Measurements from ENCODE around the gene ZBTB16. TPM values are rescaled to one million over a fixed set of nuclear protein-coding genes. Genes with fewer than 3 reads are reported as not detected.

The ZBTB16 gene
- total RNA-seq, 1 experiment from 2014 or later = 0.21 TPM

DNA sequence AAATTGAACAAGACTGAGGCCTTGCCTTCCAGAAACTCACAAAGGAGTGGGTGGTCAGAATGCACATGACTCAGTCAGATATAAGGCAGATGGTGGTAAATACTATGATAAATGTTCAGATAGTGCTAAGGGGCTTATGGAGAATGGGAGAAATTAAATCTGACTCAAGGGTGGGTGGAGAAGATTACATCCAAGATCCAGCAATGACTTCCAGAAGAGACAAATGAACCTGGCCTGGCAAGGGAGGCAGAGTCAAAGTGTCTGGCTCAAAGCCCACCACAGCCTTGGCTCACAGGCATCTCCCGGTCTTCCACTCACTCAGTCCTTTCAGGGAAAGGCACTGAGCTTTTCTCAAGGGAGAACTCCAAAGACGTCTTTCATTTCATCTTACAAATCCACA is 6.1 kb upstream of the ZBTB16 start:
- in situ Hi-C loops (cut with HindIII; ENCODE audit: low pct_unique_long_range_greater_than_20kb, low sequenced_read_pairs) = no loop called here
- Histone ChIP-seq H3K36me3 (ENCODE audit: control insufficient read depth, insufficient read depth, low read length) (no peaks in the 10 kb centered on the region), H3K4me1 (ENCODE audit: control insufficient read depth, insufficient read depth, low read length) (no peaks in the 10 kb centered on the region), H3K9me3 (ENCODE audit: control insufficient read depth, insufficient read depth, low read depth, low read length) (no peaks in the 10 kb centered on the region), H3K27me3 (ENCODE audit: control insufficient read depth, insufficient read depth, low read length) (peaks cover 17% of the 10 kb centered on the region), H3K4me3 (ENCODE audit: low read depth in 2 of 2, low read length in 2 of 2) (no peak overlapping the region), H3K27ac (ENCODE audit: low read length) (no peak overlapping the region)
- ATAC-seq (no peak), DNase-seq (ENCODE audit: low read depth, low spot score) (no peak)
- intact Hi-C loops (cut with micrococcal nuclease; ENCODE audit: unreplicated experiment) = no loop called here
- BruUV-seq (replicated peaks) = no TSS peak
- CTCF ChIA-PET = no interaction called here
- POLR2A ChIA-PET = no interaction called here
- TF ChIP-seq, protein P1, sequence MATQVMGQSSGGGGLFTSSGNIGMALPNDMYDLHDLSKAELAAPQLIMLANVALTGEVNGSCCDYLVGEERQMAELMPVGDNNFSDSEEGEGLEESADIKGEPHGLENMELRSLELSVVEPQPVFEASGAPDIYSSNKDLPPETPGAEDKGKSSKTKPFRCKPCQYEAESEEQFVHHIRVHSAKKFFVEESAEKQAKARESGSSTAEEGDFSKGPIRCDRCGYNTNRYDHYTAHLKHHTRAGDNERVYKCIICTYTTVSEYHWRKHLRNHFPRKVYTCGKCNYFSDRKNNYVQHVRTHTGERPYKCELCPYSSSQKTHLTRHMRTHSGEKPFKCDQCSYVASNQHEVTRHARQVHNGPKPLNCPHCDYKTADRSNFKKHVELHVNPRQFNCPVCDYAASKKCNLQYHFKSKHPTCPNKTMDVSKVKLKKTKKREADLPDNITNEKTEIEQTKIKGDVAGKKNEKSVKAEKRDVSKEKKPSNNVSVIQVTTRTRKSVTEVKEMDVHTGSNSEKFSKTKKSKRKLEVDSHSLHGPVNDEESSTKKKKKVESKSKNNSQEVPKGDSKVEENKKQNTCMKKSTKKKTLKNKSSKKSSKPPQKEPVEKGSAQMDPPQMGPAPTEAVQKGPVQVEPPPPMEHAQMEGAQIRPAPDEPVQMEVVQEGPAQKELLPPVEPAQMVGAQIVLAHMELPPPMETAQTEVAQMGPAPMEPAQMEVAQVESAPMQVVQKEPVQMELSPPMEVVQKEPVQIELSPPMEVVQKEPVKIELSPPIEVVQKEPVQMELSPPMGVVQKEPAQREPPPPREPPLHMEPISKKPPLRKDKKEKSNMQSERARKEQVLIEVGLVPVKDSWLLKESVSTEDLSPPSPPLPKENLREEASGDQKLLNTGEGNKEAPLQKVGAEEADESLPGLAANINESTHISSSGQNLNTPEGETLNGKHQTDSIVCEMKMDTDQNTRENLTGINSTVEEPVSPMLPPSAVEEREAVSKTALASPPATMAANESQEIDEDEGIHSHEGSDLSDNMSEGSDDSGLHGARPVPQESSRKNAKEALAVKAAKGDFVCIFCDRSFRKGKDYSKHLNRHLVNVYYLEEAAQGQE (IDR thresholded peaks at IDR 0.05; ENCODE audit: insufficient read depth in 1 of 2, low read depth in 2 of 2, low read length in 1 of 2) = no peak
- no peak for TF ChIP-seq TCF7L2 (IDR thresholded peaks at IDR 0.05; ENCODE audit: low read depth, low read length)
- TF ChIP-seq SIN3A (IDR thresholded peaks at IDR 0.05; ENCODE audit: borderline replicate concordance, insufficient read depth, low read depth, low read length) = no peak
- no peak for TF ChIP-seq POLR2AphosphoS5 (IDR thresholded peaks at IDR 0.05; ENCODE audit: low read depth, low read length)

DNA sequence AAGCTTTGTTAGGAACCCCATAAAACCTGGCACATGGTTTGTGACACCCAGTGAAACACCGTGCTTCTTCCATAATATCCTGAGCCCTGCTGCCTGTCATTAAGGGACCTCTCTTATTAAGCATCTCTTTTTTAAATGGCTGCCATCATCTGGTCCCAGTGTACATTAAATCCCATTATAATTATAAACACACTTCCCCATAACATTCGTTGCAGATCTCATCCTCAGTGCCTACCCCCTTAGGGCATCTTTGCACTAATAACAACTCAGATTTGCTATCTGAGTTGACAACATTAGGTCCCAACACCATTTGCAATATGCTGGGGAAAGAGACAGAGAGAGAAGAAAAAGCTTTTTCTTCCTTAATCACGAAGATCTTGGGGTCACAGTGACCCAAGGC is 4.7 kb upstream of the ZBTB16 start:
- POLR2A ChIA-PET = interaction anchor here (0.6 kb wide), 2 partner anchors 159 to 1246 kb away, joined by 3 to 9 read pairs; no protein-coding TSS in a partner anchor
- H3K27me3 ChIP-seq (ENCODE audit: control insufficient read depth, insufficient read depth, low read length) = peaks cover 25% of the 10 kb centered on the region

More for the DNA sequence above, 4.7 kb upstream of the ZBTB16 start:
- H3K36me3 ChIP-seq (ENCODE audit: control insufficient read depth, insufficient read depth, low read length) = no peaks in the 10 kb centered on the region
- TF ChIP-seq SIN3A (IDR thresholded peaks at IDR 0.05; ENCODE audit: borderline replicate concordance, insufficient read depth, low read depth, low read length) = no peak
- TF ChIP-seq, protein P1 (IDR thresholded peaks at IDR 0.05; ENCODE audit: insufficient read depth in 1 of 2, low read depth in 2 of 2, low read length in 1 of 2) = no peak
- TF ChIP-seq POLR2AphosphoS5 (IDR thresholded peaks at IDR 0.05; ENCODE audit: low read depth, low read length) = no peak
- no peak for TF ChIP-seq TCF7L2 (IDR thresholded peaks at IDR 0.05; ENCODE audit: low read depth, low read length)
- TF ChIP-seq, protein P2, sequence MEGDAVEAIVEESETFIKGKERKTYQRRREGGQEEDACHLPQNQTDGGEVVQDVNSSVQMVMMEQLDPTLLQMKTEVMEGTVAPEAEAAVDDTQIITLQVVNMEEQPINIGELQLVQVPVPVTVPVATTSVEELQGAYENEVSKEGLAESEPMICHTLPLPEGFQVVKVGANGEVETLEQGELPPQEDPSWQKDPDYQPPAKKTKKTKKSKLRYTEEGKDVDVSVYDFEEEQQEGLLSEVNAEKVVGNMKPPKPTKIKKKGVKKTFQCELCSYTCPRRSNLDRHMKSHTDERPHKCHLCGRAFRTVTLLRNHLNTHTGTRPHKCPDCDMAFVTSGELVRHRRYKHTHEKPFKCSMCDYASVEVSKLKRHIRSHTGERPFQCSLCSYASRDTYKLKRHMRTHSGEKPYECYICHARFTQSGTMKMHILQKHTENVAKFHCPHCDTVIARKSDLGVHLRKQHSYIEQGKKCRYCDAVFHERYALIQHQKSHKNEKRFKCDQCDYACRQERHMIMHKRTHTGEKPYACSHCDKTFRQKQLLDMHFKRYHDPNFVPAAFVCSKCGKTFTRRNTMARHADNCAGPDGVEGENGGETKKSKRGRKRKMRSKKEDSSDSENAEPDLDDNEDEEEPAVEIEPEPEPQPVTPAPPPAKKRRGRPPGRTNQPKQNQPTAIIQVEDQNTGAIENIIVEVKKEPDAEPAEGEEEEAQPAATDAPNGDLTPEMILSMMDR (IDR thresholded peaks at IDR 0.05) = no peak
- no peaks in the 10 kb centered on the region for H3K4me1 ChIP-seq (ENCODE audit: control insufficient read depth, insufficient read depth, low read length)
- no TSS peak for BruUV-seq (replicated peaks)
- CTCF ChIA-PET = interaction anchor here (0.5 kb wide), 1 partner anchor 12 kb away, joined by 7 read pairs; no protein-coding TSS in a partner anchor
- in situ Hi-C loops (cut with HindIII; ENCODE audit: low pct_unique_long_range_greater_than_20kb, low sequenced_read_pairs) (no loop called here), intact Hi-C loops (cut with micrococcal nuclease; ENCODE audit: unreplicated experiment) (no loop called here)
- DNase-seq (ENCODE audit: low read depth, low spot score) (no peak), ATAC-seq (no peak)
- no peak overlapping the region for H3K27ac ChIP-seq (ENCODE audit: low read length)
- no peak overlapping the region for H3K4me3 ChIP-seq (ENCODE audit: low read depth in 2 of 2, low read length in 2 of 2)
- no peaks in the 10 kb centered on the region for H3K9me3 ChIP-seq (ENCODE audit: control insufficient read depth, insufficient read depth, low read depth, low read length)

Data from Panc1 (cell line).